ENCODE data around the gene CYSRT1.
A peak's percentile ranks its signal among the peaks of the same experiment; 100 is the strongest.

CYSRT1 gene

GRCh38 chr9:137194388-137194787, 30.6 kb upstream of the CYSRT1 start:
- no peak for TF ChIP-seq CTCF (IDR thresholded peaks at IDR 0.05; ENCODE audit: low read depth, low read length)
- H3K4me3 ChIP-seq (ENCODE audit: low read depth, low read length), result no peak overlapping the region

GRCh38 chr9:137194909-137195308, 30.1 kb upstream of the CYSRT1 start:
- in situ Hi-C loops (cut with HindIII; ENCODE audit: low sequenced_read_pairs), result no loop called here
- no peak for TF ChIP-seq CTCF (IDR thresholded peaks at IDR 0.05; ENCODE audit: low read depth, low read length)
- H3K4me3 ChIP-seq (ENCODE audit: low read depth, low read length), result no peak overlapping the region
- DNase-seq (ENCODE audit: low read depth, low spot score), result no peak

More at GRCh38 chr9:137194388-137194787, 30.6 kb upstream of the CYSRT1 start:
- no peak for DNase-seq (ENCODE audit: low read depth, low spot score)
- in situ Hi-C loops (cut with HindIII; ENCODE audit: low sequenced_read_pairs), result no loop called here

- in situ Hi-C loops (cut with HindIII; ENCODE audit: low sequenced_read_pairs), result no loop called here
- no peak for DNase-seq (ENCODE audit: low read depth, low spot score)
- H3K4me3 ChIP-seq (ENCODE audit: low read depth, low read length), result no peak overlapping the region
- TF ChIP-seq CTCF (IDR thresholded peaks at IDR 0.05; ENCODE audit: low read depth, low read length), result no peak
Observed at GRCh38 chr9:137195525-137196220, 29.3 kb upstream of the CYSRT1 start.

- H3K4me3 ChIP-seq (ENCODE audit: low read depth, low read length), result no peak overlapping the region
- in situ Hi-C loops (cut with HindIII; ENCODE audit: low sequenced_read_pairs), result no loop called here
- DNase-seq (ENCODE audit: low read depth, low spot score), result no peak
- TF ChIP-seq CTCF (IDR thresholded peaks at IDR 0.05; ENCODE audit: low read depth, low read length), result no peak
Observed at GRCh38 chr9:137198051-137198901, 26.7 kb upstream of the CYSRT1 start.

GRCh38 chr9:137198902-137199283, 26.1 kb upstream of the CYSRT1 start:
- DNase-seq (ENCODE audit: low read depth, low spot score), result no peak
- H3K4me3 ChIP-seq (ENCODE audit: low read depth, low read length), result no peak overlapping the region
- no peak for TF ChIP-seq CTCF (IDR thresholded peaks at IDR 0.05; ENCODE audit: low read depth, low read length)
- in situ Hi-C loops (cut with HindIII; ENCODE audit: low sequenced_read_pairs), result no loop called here

GRCh38 chr9:137199411-137200121, 25.4 kb upstream of the CYSRT1 start:
- TF ChIP-seq CTCF (IDR thresholded peaks at IDR 0.05; ENCODE audit: low read depth, low read length), result no peak
- in situ Hi-C loops (cut with HindIII; ENCODE audit: low sequenced_read_pairs), result no loop called here
- peak overlapping the region; percentile 37 for H3K4me3 ChIP-seq (ENCODE audit: low read depth, low read length)
- peak; percentile 19 for DNase-seq (ENCODE audit: low read depth, low spot score)
